Neural cell (in vitro differentiated cells): ENCODE data around the gene ITGB2. TPM values are rescaled to one million over a fixed set of nuclear protein-coding genes. Genes with fewer than 3 reads are reported as not detected.

Experiments
- H2AFZ ChIP-seq: fragments of 200-600, 300-800 bp; sonication (generic), shearing (Covaris generic); 2 replicates; pipeline ENCODE4 v1.6.0; 2014; ENCODE audit warnings: low read depth, mild to moderate bottlenecking, antibody characterized with exemption, low read length, moderate library complexity
- H3F3A ChIP-seq: fragments of 200-600 bp; shearing (Covaris generic); 2 replicates; pipeline ENCODE4 v1.6.1; 2016; ENCODE audit warnings: mild to moderate bottlenecking, moderate library complexity, mixed read lengths, antibody characterized with exemption, low read length; ENCODE audit not compliant: insufficient read depth, poor library complexity, severe bottlenecking
- H3K27ac ChIP-seq: fragments of 200-600, 300-800 bp; sonication (generic), shearing (Covaris generic); 2 replicates; pipeline ENCODE4 v1.5.1; 2014; ENCODE audit warnings: mild to moderate bottlenecking, low read length, moderate library complexity
- H3K27me3 ChIP-seq: fragments of 300-800, 200-600 bp; sonication (generic), shearing (Covaris generic); 2 replicates; pipeline ENCODE4 v1.6.0; 2014; ENCODE audit warnings: mild to moderate bottlenecking, low read depth, low read length, moderate library complexity; ENCODE audit not compliant: insufficient read depth
- H3K36me3 ChIP-seq: fragments of 300-800, 200-600 bp; sonication (generic), shearing (Covaris generic); 2 replicates; pipeline ENCODE4 v1.5.1; 2014; ENCODE audit warnings: mild to moderate bottlenecking, antibody characterized with exemption, low read length, moderate library complexity; ENCODE audit not compliant: insufficient read depth
- H3K4me2 ChIP-seq: fragments of 300-800, 200-600 bp; sonication (generic), shearing (Covaris generic); 2 replicates; pipeline ENCODE4 v1.6.0; 2014; ENCODE audit warnings: mild to moderate bottlenecking, low read length
- H3K4me3 ChIP-seq: fragments of 300-800, 200-600 bp; sonication (generic), shearing (Covaris generic); 2 replicates; pipeline ENCODE4 v1.5.1; 2014; ENCODE audit warnings: mild to moderate bottlenecking, low read length, moderate library complexity
- H3K79me2 ChIP-seq: fragments of 200-600 bp; shearing (Covaris generic); replicated peaks from 2 replicates; pipeline ENCODE4 v1.6.0; 2014; ENCODE audit warnings: mild to moderate bottlenecking, low read length, moderate library complexity; ENCODE audit not compliant: insufficient read depth
- H3K9ac ChIP-seq: fragments of 300-800, 200-600 bp; sonication (generic), shearing (Covaris generic); 2 replicates; pipeline ENCODE4 v1.6.1; 2016; ENCODE audit warnings: mild to moderate bottlenecking, low read length, mixed read lengths
- H3K9me2 ChIP-seq: fragments of 200-600 bp; shearing (Covaris generic); 2 replicates; pipeline ENCODE4 v1.6.1; 2016; ENCODE audit warnings: mild to moderate bottlenecking, low read length, mixed read lengths; ENCODE audit not compliant: insufficient read depth
- H3K9me3 ChIP-seq: fragments of 200-600, 300-800 bp; sonication (generic), shearing (Covaris generic); 2 replicates; pipeline ENCODE4 v1.6.1; 2016; ENCODE audit warnings: mild to moderate bottlenecking, mixed run types, low read length, moderate library complexity, mixed read lengths
- H4K20me1 ChIP-seq: fragments of 200-600 bp; shearing (Covaris generic); 2 replicates; pipeline ENCODE4 v1.6.1; 2016; ENCODE audit warnings: mild to moderate bottlenecking, mixed run types; ENCODE audit not compliant: insufficient read depth
- CTCF ChIP-seq: fragments of 450-650 bp; IDR thresholded peaks from 2 replicates; pipeline ENCODE4 v1.5.1; 2014; ENCODE audit warnings: antibody characterized with exemption, mild to moderate bottlenecking, moderate library complexity; ENCODE audit not compliant: poor library complexity, severe bottlenecking
- EP300 ChIP-seq: fragments of 450-650 bp; conservative IDR thresholded peaks from 2 replicates; pipeline ENCODE4 v1.6.1; 2014; ENCODE audit warnings: antibody characterized with exemption, mild to moderate bottlenecking, moderate library complexity; ENCODE audit not compliant: poor library complexity, severe bottlenecking
- EZH2 ChIP-seq: fragments of 200-600, 300-800 bp; shearing (Covaris generic), sonication (generic); IDR thresholded peaks from 2 replicates; pipeline ENCODE4 v1.6.1; 2014; ENCODE audit warnings: antibody characterized with exemption, low read length, borderline replicate concordance, mild to moderate bottlenecking; ENCODE audit not compliant: insufficient read depth, poor library complexity, severe bottlenecking
- MXI1 ChIP-seq: fragments of 450-650 bp; conservative IDR thresholded peaks from 2 replicates; pipeline ENCODE4 v1.6.1; 2014; ENCODE audit warnings: antibody characterized with exemption, mild to moderate bottlenecking; ENCODE audit not compliant: poor library complexity, severe bottlenecking
- POLR2AphosphoS5 ChIP-seq: IDR thresholded peaks from 2 replicates; pipeline ENCODE4 v1.6.1; 2012
- RAD21 ChIP-seq: fragments of 450-650 bp; conservative IDR thresholded peaks from 2 replicates; pipeline ENCODE4 v1.6.1; 2014; ENCODE audit warnings: antibody characterized with exemption, mild to moderate bottlenecking, moderate library complexity
- REST ChIP-seq: IDR thresholded peaks from 2 replicates; pipeline ENCODE4 v1.6.1; 2012; ENCODE audit warnings: borderline replicate concordance
- SMC3 ChIP-seq: fragments of 450-650 bp; conservative IDR thresholded peaks from 2 replicates; pipeline ENCODE4 v1.6.1; 2014; ENCODE audit warnings: antibody characterized with exemption, mild to moderate bottlenecking, moderate library complexity; ENCODE audit not compliant: poor library complexity
- TAF1 ChIP-seq: IDR thresholded peaks from 2 replicates; pipeline ENCODE4 v1.6.1; 2012; ENCODE audit warnings: low read depth
- polyA plus RNA-seq: library from polyadenylated mRNA; depleted of rRNA; stranded (reverse); fragments of >200 nt; gene quantifications from 2 replicates; pipeline ENCODE4 v1.2.3, GENCODE V29; 2014

Gene ITGB2
- polyA plus RNA-seq, 1 donor from 2014 or later = not detected

GRCh38 chr21:44958471-44959191 is 37.9 kb upstream of the ITGB2 start:
- no peak for TF ChIP-seq POLR2AphosphoS5
- TF ChIP-seq EP300 = no peak
- TF ChIP-seq TAF1 = no peak
- TF ChIP-seq REST = no peak
- no peak for TF ChIP-seq SMC3
- no peak for TF ChIP-seq RAD21
- no peak for TF ChIP-seq MXI1
- TF ChIP-seq EZH2 = no peak
- TF ChIP-seq CTCF = no peak
- H3F3A ChIP-seq = no peaks in the 10 kb centered on the region
- peaks cover 8% of the 10 kb centered on the region for H3K36me3 ChIP-seq
- no peak overlapping the region for H3K4me3 ChIP-seq
- no peak overlapping the region for H3K4me2 ChIP-seq
- no peak overlapping the region for H3K27ac ChIP-seq
- H4K20me1 ChIP-seq = no peaks in the 10 kb centered on the region
- H3K9me3 ChIP-seq = no peaks in the 10 kb centered on the region
- H3K79me2 ChIP-seq = no peaks in the 10 kb centered on the region
- no peaks in the 10 kb centered on the region for H3K9me2 ChIP-seq
- H2AFZ ChIP-seq = no peak overlapping the region
- no peaks in the 10 kb centered on the region for H3K27me3 ChIP-seq
- H3K9ac ChIP-seq = no peak overlapping the region

GRCh38 chr21:44957901-44958451 is 37.3 kb upstream of the ITGB2 start:
- H3K9me2 ChIP-seq = no peaks in the 10 kb centered on the region
- H3K27ac ChIP-seq = no peak overlapping the region
- no peak overlapping the region for H3K9ac ChIP-seq
- no peak for TF ChIP-seq POLR2AphosphoS5
- TF ChIP-seq REST = no peak
- no peak for TF ChIP-seq EP300
- no peak for TF ChIP-seq SMC3
- no peak for TF ChIP-seq MXI1
- TF ChIP-seq CTCF = no peak
- H2AFZ ChIP-seq = no peak overlapping the region
- no peak overlapping the region for H3K4me2 ChIP-seq
- H3K79me2 ChIP-seq = no peaks in the 10 kb centered on the region
- no peaks in the 10 kb centered on the region for H3K27me3 ChIP-seq
- H3K4me3 ChIP-seq = no peak overlapping the region
- peaks cover 8% of the 10 kb centered on the region for H3K36me3 ChIP-seq
- no peaks in the 10 kb centered on the region for H4K20me1 ChIP-seq
- no peaks in the 10 kb centered on the region for H3F3A ChIP-seq
- no peaks in the 10 kb centered on the region for H3K9me3 ChIP-seq
